Activated T-cell treated with anti-CD3 and anti-CD28 coated beads, Interleukin-2, amount 50 U/mL, for 48 hours (primary cell): Measurements from ENCODE around the gene ATP8A1.
"Not testable (repeated sequence)": the region's sequence is repeated elsewhere in the genome, so short reads cannot be mapped to it uniquely, and the experiment has no call there.

Experiments
- DNase-seq, 2 experiments: peaks; one replicate each; pipeline ENCODE4 v3.0.0-alpha.2; 2020

ATP8A1 gene

DNA sequence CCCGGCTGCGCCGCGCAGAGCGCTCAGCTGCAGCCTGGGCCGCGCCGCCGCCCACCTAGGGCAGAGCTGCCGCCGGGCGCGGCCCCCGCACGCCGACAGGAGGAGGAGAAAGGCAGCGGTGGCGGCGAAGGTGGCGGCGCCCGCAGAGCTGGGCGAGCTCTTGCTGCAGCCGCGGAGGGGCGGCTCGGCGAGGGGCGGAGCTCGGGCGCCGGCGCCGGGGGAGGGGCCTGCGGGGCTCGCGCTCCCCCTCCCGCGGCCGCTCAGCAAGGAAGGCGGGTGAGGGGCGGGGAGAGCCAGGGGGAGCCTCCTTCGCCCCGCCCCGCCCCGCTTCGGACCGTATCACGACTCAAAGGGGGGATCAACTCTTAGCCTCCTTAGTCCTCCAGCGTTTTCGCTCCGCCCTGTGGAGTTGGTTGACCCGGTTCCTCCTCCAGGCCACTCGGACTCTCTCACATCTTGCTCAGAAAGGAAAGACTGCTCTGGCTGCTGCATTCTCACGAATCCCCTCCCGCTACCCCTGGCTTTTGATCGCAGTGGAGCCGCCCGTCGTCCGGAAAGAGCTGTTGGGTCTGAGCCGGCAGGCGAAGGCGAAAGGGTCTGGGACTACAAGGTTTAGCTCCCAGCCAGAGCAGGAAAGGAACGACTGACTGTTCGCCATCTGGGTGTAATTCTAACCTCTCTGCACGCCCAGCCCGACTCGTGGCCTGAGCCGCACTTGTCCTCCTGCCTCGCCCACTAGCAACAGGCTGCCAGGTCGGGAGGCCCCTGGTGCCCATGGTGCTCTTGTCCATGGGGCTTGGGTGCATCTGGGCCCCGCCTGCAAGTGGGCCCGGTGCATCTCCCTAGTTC is at the start of gene ATP8A1:
TSS of gene ATP8A1 (minus strand) at position 162 of the 849 bp plus-strand sequence. CDS start 232 bp downstream, outside the sequence.
- peak; percentile 95 for DNase-seq

DNA sequence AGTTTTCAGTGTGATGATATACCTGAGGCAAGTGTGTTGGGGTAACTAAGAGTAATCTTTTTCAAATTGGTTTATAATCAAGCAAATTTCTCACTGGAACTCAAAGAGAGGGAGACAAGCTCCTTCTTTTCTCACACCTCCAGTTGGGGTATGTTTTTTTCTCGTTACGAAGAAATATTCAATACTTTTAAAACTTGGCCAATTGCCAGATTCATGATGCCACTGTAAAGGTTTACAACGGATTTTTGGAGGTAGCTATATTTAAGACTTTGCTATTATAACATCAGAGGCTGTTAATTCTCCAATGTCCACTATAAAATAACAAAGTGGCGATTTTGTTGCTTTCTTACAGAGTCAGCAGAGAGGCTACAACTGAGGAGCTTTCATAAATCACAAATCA is 49.2 kb upstream of the ATP8A1 start:
- no peak for DNase-seq

DNA sequence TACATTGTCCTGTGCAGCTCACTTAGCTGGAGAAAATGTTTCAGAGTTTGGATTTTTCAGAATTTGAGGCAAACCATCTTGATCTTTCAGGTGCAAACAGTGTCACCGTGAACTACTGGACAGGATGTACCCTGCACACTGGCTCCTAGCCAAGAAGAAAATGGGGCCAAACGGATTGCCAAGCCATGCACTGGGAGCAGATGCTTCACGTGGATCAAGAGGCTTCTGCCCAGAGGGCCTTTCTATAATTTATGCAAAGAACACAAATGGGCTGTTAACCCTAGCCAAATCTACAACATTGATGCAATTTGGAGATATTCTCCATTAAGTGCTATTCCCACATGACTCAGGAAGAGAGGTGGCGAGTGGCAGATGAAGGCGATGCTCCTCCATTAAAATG is 46.9 kb upstream of the ATP8A1 start:
- DNase-seq = no peak

DNA sequence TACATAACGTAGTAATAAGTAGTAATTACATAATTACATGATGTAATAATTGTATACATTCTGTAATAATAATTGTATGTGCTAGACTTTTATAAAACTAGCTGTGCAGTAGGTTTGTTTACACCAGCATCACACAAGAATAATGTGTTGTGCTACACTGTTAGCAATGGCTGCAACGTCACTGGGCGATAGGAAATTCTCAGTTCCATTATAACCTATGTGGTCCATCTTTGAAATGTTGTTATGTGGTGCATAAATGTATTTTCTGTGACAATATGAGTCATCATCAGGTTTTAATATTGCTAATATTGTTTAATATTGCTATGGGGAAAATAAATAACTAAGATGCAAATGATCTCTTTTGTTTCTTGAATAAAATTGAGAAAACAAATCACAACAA is 46.0 kb upstream of the ATP8A1 start:
- DNase-seq = no peak

DNA sequence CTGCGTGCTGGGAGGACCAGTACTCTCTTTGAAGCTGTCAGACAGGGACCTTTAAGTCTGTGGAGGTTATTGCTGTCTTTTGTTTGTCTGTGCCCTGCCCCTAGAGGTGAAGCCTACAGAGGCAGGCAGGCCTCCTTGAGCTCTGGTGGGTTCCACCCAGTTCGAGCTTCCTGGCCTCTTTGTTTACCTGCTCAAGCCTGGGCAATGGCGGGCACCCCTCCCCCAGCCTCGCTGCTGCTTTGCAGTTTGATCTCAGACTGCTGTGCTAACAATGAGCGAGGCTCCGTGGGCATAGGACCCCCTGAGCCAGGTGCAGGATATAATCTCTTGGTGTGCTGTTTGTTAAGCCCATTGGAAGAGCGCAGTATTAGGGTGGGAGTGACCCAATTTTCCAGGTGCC is 44.9 kb upstream of the ATP8A1 start:
- DNase-seq = not testable (repeated sequence)

DNA sequence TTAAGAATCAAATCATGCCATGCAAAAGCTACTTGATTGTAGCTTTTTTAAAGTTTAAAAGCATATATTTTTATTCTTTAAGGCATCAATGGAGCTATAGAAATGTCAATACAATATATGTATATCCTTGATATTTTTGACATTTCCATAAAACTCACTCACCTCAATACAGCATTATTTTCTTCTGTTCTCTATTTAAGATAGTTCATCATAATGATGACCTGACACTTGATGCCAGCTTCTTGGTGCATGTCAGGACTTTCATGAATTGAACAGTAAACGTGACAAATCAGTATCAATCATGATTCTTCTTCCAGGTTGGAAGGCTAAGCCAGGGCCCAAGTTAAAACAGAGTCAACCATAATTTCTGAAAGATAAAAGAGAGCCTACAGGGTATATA is 33.6 kb upstream of the ATP8A1 start:
- DNase-seq = no peak

DNA sequence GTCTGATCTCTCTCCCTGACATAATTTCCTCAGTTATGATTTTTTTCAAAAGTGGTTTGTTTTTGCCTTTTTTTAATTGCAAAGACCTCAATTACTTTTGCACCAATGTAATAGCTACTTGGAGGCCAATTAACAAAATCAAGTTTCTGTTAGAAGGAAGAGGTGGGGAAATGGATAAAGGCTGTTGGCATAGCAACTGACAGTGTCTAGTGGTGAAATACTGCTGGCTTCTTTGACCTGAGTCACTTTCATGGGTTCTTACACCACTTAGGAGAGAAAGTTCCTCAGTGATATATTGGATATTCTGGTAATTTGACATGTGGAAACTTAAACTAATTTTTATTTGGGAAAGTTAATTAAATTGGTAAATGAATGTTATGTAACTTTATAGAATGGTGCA is 26.5 kb upstream of the ATP8A1 start:
- DNase-seq = no peak

DNA sequence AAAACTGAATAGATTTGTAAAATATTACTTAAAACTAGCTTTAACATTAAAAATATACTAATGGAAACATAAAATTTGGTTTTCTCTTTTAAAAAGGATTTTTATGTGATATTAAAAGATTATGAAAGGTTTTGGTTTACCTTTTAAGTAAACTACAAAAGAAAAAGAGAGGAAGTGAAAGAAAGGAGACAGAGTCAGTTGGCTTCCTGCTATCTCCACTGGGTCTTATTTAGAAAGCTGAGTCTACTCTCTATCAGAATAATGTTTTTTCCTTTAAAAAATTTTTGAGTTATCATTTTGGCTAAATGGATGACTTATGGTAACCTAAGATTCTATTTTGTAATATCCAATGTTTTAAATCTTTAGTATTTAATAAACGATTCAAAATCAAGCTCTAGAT is 21.6 kb upstream of the ATP8A1 start:
- DNase-seq = no peak

DNA sequence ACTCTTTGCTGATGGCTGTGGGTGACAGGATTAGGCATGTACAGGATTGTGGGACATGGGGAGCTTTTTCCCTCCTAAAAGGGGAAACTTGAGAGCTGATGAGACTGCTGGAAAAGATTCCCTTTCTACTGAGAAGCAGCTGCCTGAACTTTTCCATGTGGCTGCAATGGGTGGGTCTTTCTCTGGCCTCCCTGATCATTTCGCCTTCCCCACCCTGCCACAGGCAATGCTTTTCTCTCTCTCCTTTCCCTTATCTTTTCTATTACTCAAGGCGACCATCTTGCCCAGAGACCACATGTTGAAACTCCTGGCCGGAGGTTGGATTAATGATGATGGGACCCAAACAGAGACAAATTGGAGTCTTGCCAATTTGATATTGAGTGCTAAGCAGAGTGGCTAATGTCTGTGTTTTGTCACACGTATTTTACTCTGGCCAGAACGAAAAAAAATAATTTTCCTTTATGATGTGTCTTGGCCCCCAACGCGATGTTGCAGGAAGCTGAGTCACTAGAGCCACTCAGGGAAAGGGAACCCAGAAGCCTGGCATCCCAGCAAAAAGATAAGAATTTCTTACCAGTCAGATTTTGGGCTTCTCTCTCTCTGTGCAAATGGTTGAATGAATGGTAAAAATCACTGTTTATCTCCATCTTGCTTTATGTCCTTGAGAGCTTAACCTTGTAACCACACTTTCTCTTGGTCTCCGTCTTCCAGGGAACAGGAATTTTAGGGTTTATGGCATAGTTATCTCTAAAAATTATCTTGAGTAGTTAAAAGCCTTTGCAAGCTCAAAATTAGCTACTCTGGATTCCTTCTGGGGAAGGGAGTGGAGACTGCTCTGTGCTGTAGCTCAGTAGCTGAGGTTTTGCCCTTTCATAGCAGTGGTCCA is 19.4 kb upstream of the ATP8A1 start:
- no peak for DNase-seq

DNA sequence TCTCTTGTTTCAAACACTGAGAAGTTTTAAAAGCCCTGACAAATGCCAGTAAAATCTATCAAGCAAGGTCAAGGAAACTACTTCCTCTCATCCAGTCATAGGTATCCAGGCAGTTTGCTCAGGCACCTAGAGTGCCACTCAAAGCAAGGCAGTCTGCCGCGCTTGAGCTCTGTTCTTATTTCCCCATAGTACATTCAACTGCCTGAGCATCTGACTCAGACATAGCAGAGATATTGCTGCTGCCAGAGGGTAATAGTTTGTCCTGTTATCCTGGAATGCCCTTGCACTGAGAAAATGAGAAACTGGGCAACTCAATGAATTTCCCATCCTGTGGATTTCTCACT is 16.1 kb upstream of the ATP8A1 start:
- DNase-seq = peak in 1 of 2 experiments; percentile 41

DNA sequence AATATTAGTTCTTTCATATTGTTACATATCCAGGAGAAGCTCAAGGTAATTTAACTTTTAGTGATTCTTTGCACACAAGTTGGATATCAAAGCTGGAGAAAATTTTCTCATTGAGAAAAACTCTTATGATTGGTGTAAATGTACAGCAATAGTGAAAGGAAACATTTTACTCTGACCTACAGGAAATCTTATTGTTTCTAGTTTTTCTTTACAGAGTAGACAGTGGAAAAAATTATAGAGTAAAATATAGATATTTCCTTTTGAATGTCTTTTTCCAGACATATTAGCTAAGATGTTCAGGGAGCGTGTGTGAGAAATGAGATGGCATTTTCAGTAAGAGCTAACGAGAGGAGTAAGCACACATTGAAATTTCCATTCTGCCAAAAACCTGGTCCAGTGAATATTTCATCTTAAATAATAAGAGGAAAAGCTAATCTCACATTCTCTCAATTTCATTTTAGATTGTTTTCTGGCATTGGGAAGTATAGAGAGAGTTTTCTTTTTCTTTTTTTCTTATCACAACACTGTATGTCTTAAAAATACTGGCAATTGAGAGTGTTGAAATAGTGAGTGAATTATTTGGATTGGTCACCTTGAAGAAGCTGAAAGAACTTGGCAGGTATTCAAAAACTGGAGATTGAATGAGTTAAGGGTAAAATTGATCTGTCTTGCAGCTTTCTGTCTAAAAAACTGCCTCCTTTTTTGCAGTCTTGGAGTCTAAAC is 15.6 kb upstream of the ATP8A1 start:
- no peak for DNase-seq

DNA sequence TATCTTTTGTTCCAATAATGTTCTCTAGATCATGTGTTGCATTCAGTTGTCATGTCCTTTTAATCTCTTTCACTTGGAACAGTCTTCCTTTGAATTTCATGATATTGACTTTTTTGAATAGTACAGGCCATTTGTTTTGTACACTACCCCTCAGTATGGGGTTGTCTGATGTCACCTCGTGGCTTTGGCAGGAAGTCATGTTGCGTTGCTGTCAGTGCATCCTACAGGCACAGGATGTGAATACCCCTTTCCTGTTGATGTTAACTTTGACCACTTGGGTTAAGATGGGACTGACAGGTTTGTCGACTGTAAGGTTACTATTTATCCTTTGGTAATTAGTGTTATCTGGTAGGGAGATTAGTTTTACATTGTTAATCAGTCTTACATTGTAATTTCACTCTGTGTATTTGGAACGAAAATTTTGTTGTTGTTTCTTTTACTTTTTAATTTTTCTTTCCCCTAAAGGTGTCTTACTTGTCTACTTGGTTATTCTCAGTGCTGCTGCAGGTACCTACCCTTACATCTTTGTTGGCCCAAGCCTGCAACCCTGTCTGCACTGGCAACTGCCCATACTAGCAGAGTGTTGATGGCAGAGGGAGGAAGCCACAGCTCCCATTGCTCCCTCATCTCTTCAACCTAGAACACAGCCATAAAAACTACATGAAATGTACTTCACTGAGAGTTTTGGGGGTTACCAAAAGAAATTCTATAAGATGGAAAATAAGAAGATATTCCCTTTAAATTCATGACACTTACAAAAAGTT is 14.7 kb upstream of the ATP8A1 start:
- DNase-seq = peak; percentile 42 to 53

DNA sequence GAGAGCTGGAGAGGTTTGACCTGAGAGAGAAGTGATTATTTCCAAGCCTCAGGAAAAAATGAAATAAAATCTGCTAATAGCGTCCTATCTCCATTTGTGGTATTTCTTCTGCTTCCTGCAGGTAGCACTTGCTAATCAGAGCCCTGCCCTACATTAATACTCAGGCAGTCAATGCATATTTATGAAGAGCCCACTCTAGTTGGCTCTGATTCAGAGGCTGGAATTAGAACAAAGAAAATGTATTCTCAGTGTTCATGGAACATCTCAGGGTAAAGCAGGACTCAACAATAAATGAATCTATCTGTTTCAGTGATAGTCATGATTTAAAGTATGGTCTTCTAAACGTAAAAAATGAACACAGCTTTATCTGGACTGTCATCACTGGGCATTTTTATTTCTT is 1.4 kb upstream of the ATP8A1 start:
- no peak for DNase-seq

DNA sequence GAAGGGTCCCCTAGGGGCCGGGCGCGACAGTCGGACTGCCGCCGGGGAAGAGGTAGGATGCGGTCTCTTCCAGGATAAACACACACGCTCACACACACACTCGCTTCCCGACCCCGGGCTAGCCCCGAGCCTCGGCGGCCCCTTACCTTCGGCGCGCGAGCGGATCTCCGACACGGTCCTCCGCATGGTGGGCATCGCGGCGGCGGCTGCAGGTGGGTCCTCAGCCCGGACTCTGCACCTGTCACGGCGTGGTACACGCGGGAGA is 294 bp downstream of the ATP8A1 start:
- no peak for DNase-seq

DNA sequence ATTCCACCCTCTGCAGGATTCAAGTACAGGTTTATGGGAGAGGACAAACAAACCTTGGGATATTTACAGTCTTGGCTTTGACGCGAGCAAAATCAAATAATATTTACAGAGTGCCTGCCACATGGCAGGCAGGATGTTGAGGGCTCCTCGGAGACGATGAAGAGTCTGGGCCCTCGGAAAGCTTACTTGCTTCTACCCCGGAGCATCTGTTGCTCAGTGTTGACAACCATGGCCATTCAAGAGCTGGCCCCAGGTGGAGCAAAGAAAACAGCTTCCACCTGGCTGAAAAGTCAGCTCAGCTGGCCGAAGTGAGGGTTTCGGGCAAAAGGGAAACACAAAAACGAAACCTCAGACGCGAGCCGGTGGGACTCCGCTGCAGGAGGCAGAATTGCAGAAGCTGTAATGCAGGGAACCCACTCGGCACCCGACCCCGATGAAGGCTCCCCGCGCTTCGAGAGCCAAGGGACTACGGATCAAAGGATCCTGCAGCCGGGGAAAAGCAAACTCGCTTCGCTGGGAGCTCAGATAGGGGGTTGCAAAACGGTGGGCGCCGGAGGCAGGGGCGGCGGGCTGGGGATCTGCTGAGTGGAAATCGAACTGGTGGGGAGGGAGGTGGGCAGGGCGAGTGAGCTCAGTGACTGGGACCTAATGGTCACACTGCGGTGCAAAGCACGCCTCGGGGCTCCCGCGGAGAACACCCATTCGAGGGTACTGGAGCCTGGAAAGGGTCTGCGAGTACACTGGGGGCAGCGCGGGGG is 805 bp downstream of the ATP8A1 start:
- DNase-seq = peak; percentile 73 to 74

DNA sequence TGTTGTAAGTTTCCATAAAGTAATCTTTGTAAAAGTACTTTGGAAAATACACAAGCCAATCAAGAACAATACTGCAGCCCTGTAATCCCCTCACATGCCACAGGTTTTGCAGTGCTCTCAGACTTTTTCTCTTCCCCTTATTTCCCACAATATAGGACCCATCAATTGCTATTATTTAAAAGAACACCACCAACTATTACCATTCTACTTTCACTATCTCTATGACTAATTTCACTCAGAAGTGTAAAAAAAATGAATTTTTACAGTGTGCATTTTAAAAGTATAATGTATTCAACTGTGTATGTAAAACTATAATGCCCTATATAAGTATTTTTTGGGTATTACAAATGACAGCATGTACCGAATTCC is 1.7 kb downstream of the ATP8A1 start:
- DNase-seq = no peak

DNA sequence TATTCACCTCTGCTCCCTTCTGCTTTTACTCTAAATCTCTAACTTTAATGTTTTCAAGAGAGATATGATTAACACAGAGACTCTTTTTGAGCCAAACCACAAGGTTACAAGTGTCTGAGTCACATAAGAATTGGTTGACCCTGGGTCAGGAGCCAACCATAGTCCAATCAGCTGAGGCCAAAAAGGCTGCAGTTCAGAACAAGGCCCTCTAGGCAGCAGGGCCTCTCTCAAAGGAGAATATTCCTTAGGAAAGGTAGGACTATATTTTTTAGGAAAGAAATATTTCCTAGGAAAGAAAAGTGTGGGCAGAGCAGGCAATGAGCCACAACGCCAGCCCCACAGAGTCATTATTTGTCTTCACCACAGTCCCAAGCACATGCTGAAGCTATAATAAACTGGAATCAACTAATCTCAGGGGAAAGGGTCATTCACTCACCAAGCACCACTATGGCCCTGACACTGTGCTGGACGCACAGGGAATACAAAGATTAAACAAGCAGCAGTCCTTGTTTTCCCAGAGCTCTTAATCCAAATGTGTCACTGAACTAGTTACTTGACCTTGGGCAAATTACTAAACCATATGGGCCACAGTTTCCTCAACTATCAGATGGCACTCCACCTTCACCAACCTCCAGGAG is 2.2 kb downstream of the ATP8A1 start:
- DNase-seq = peak; percentile 50 to 59

DNA sequence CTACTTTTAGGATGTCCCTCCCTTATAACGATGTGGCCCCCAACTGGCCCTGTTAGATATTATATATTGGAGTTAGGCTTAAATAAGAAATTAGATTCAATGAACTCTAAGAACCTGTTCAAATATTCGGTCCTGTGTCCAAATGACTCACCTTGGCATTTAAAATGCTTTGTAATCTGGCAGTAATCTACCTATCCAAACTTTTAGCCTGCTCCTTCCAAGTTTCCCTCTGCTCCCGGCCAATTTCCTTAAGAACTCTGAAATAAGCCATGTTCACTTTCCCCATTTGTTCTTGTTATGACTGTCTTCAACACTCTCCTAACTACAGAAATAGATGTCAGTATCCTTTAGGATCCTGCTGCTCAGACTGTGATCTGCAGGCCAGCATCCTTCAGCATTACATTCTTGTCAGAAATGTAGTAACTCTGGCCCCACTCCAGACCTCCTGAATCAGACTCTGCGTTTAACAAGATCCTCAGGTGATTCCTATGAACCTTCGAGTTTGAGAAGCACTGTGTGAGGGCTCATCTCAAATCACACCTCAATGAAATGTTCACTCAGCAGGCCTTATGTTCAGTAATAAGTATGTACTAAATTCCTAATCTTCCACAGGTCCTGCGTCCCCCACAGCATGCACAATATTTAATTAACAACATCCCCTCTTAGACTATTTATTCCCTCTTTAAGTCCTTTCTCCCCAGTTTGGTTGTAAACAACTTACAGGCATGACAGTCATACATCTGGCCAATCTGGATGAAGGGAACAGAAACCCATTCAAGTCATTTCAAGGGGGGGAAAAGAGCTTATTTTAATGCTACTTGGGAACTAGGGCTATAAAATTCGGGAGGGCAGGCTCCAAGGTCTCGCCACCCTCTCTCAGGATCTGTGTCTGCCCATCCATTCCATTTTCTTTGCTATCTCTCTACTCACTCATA is 3.0 kb downstream of the ATP8A1 start:
- no peak for DNase-seq

DNA sequence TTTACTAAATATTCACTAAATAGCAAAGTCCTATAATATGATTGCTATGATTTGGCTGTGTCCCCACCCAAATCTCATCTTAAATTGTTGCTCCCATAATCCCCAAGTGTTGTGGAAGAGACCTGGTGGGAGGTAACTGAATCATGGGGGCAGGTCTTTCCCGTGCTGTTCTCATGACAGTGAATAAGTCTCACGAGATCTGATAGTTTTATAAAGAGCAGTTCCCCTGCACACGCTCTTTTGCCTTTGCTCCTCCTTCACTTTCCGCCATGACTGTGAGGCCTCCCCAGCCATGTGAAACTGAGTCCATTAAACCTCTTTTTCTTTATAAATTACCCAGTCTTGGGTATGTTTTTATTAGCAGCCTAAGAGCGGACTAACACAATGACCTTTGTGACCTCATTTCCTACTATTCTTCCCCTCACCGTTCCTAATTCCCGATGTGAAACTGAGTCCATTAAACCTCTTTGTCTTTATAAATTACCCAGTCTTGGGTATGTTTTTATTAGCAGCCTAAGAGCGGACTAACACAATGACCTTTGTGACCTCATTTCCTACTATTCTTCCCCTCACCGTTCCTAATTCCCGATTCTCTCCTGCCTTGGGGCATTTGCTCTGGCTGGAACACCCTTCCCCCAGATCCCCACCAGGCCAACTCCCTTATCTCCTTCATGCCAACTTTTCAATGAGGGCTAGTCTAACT is 4.2 kb downstream of the ATP8A1 start:
- not testable (repeated sequence) for DNase-seq

DNA sequence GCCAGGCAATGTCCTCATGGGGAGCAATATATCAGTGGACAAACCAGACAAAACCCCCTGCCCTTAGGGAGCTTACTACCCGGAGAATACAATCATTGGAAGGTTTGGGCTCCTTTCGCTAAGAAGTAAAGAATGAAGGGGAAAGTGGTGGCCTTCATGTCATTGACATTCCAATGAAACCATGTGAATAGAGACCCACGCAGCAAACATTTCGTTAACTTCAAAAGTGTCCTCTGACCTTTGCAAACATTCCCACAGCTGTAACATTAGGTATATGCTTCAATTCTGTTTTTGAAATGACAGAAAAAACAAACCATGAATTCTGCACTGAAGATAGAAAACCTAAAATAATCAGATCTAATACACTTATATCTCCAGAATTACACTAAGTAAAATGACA is 7.0 kb downstream of the ATP8A1 start:
- DNase-seq = no peak
